AG09309 (cell line): ENCODE data around the gene ATG3.

Experiments used
- DNase-seq: peaks from one replicate; pipeline ENCODE4 v3.0.0-alpha.2; 2010; ENCODE audit warnings: low read depth
- H3K4me3 ChIP-seq: 2 replicates; pipeline ENCODE4 v1.5.1; 2011; ENCODE audit warnings: mild to moderate bottlenecking, low read depth, low read length, moderate library complexity; ENCODE audit not compliant: control insufficient read depth
- CTCF ChIP-seq: IDR thresholded peaks from 2 replicates; pipeline ENCODE4 v1.5.1; 2011; ENCODE audit warnings: mild to moderate bottlenecking, low read depth, low read length, inconsistent platforms; ENCODE audit not compliant: insufficient read depth, control insufficient read depth; ENCODE audit errors: missing control alignments

ATG3 gene

GRCh38 chr3:112561734-112562529 lies at the start of gene ATG3, which contains the start of gene SLC35A5:
ATG3 (minus strand) TSS chr3:112561962; CDS start chr3:112561528, 434 bp downstream.
SLC35A5 (plus strand) TSS chr3:112562045; CDS start chr3:112563404, 1,359 bp downstream.
- peak within 1 kb of the TSS; percentile 97 for H3K4me3 ChIP-seq
- peak; percentile 95 for DNase-seq
- TF ChIP-seq CTCF: no peak

- no peak overlapping the region for H3K4me3 ChIP-seq
- DNase-seq: peak; percentile 78
- no peak for TF ChIP-seq CTCF
Observed at GRCh38 chr3:112610121-112610520, 48.4 kb upstream of the ATG3 start.

- DNase-seq: no peak
- H3K4me3 ChIP-seq: no peak overlapping the region
- no peak for TF ChIP-seq CTCF
Observed at GRCh38 chr3:112607863-112608262, 46.1 kb upstream of the ATG3 start.

- H3K4me3 ChIP-seq: no peak overlapping the region
- TF ChIP-seq CTCF: no peak
- DNase-seq: no peak
Observed at GRCh38 chr3:112606098-112606497, 44.3 kb upstream of the ATG3 start.

GRCh38 chr3:112605285-112605684 lies 43.5 kb upstream of the ATG3 start:
- TF ChIP-seq CTCF: no peak
- peak; percentile 97 for DNase-seq
- H3K4me3 ChIP-seq: no peak overlapping the region

- no peak for TF ChIP-seq CTCF
- peak; percentile 95 for DNase-seq
- no peak overlapping the region for H3K4me3 ChIP-seq
Observed at GRCh38 chr3:112604536-112604935, 42.8 kb upstream of the ATG3 start.
